HFFc6 (cell line): ENCODE data around the gene THSD7B. TPM values are rescaled to one million over a fixed set of nuclear protein-coding genes. Genes with fewer than 3 reads are reported as not detected.

Source experiments
- DNase-seq: peaks from one replicate; pipeline ENCODE4 v3.0.0-alpha.2; 2018
- H3K27ac Mint-ChIP-seq: 2 replicates; pipeline ENCODE4 v1.8.0; 2020; ENCODE audit warnings: mild to moderate bottlenecking, mixed read lengths
- H3K27me3 Mint-ChIP-seq: 2 replicates; pipeline ENCODE4 v1.8.0; 2021; ENCODE audit warnings: mild to moderate bottlenecking, moderate library complexity, mixed read lengths; ENCODE audit not compliant: insufficient read depth
- H3K36me3 Mint-ChIP-seq: 2 replicates; pipeline ENCODE4 v1.8.0; 2021; ENCODE audit warnings: low read depth, mixed read lengths
- H3K4me1 Mint-ChIP-seq: 2 replicates; pipeline ENCODE4 v1.8.0; 2020; ENCODE audit warnings: low read depth, mixed read lengths
- H3K4me3 Mint-ChIP-seq: 2 replicates; pipeline ENCODE4 v1.8.0; 2020; ENCODE audit warnings: mild to moderate bottlenecking, moderate library complexity, mixed read lengths
- H3K9me3 Mint-ChIP-seq: 2 replicates; pipeline ENCODE4 v1.8.0; 2020; ENCODE audit warnings: mild to moderate bottlenecking, mixed read lengths
- long read RNA-seq: library from polyadenylated mRNA; unstranded; transcript quantifications from one replicate; pipeline ENCODE4 v2.0.0, GENCODE V29; 2019
- total RNA-seq, 6 experiments: library from RNA; stranded (reverse); fragmentation: NEBNext Ultra II Directional; extraction: Animal tissue kit (Norgen Biotek cat#: 25700); gene quantifications; 2 replicates in 1 of 6; 3 replicates in 5 of 6; pipeline ENCODE4 v1.2.3, GENCODE V29; 2021
- TF ChIP-seq, protein P1 (sequence below): fragments of 200-600 bp; sonication (generic); IDR thresholded peaks from 2 replicates; pipeline ENCODE4 v1.5.0; 2021; ENCODE audit warnings: antibody characterized with exemption, mild to moderate bottlenecking

Gene THSD7B, protein sequence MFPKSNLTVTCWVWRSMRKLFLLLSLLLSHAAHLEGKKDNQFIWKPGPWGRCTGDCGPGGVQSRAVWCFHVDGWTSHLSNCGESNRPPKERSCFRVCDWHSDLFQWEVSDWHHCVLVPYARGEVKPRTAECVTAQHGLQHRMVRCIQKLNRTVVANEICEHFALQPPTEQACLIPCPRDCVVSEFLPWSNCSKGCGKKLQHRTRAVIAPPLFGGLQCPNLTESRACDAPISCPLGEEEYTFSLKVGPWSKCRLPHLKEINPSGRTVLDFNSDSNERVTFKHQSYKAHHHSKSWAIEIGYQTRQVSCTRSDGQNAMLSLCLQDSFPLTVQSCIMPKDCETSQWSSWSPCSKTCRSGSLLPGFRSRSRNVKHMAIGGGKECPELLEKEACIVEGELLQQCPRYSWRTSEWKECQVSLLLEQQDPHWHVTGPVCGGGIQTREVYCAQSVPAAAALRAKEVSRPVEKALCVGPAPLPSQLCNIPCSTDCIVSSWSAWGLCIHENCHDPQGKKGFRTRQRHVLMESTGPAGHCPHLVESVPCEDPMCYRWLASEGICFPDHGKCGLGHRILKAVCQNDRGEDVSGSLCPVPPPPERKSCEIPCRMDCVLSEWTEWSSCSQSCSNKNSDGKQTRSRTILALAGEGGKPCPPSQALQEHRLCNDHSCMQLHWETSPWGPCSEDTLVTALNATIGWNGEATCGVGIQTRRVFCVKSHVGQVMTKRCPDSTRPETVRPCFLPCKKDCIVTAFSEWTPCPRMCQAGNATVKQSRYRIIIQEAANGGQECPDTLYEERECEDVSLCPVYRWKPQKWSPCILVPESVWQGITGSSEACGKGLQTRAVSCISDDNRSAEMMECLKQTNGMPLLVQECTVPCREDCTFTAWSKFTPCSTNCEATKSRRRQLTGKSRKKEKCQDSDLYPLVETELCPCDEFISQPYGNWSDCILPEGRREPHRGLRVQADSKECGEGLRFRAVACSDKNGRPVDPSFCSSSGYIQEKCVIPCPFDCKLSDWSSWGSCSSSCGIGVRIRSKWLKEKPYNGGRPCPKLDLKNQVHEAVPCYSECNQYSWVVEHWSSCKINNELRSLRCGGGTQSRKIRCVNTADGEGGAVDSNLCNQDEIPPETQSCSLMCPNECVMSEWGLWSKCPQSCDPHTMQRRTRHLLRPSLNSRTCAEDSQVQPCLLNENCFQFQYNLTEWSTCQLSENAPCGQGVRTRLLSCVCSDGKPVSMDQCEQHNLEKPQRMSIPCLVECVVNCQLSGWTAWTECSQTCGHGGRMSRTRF (N-terminal part only)
- under 1 TPM in 4 of 6 experiments, not detected in 2; 0.10 to 0.25 (median 0.22) TPM for total RNA-seq
- long read RNA-seq: 0 reads

DNA sequence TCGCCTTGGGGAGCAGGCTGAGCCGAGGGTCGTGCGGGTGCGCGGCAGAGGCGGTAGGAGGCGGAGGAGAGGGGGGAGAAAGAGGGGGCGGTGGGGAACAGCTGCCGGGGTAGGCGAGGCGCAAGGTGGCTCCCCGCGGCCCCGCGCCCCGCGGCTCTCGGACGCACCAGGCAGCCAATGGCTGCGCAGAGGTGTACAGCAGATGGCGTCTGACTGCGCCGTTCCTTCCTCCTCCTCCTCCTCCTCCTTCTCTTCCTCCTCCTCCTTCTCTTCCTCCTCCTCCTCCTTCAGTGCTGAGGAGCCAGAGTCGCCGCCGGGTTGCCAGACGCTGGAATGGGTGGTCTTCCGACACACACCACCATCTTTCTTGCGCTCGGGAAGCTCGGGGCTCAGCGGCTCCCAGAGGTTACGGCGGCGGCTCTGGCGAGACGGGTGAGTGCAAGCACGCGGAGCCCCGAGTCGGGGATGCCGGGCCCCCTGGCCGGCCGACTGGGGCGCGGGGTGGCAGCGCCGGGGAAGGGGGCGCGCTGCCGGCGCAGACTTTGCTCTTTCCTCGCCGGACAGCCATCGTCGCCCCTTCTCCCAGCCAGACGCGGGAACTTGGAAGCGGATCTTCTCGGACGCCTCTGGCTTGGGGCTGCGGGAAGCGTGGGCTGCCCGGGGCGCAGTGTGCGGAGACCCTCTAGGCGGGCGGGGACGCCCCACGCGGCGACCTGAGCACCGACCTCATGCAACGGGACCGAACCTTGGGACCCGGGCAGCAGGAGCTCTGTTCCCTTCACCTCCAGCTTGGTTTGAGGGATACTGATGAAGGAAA lies at the start of gene THSD7B:
Gene THSD7B, plus strand, starts transcription at position 290 of the 817 bp plus-strand sequence. CDS start 116,634 bp downstream, outside the sequence.
- peaks cover 10% of the 10 kb centered on the region for H3K9me3 Mint-ChIP-seq
- DNase-seq: no peak
- H3K27me3 Mint-ChIP-seq: peaks cover 4% of the 10 kb centered on the region
- H3K36me3 Mint-ChIP-seq: no peaks in the 10 kb centered on the region
- H3K4me1 Mint-ChIP-seq: no peaks in the 10 kb centered on the region
- TF ChIP-seq, protein P1, sequence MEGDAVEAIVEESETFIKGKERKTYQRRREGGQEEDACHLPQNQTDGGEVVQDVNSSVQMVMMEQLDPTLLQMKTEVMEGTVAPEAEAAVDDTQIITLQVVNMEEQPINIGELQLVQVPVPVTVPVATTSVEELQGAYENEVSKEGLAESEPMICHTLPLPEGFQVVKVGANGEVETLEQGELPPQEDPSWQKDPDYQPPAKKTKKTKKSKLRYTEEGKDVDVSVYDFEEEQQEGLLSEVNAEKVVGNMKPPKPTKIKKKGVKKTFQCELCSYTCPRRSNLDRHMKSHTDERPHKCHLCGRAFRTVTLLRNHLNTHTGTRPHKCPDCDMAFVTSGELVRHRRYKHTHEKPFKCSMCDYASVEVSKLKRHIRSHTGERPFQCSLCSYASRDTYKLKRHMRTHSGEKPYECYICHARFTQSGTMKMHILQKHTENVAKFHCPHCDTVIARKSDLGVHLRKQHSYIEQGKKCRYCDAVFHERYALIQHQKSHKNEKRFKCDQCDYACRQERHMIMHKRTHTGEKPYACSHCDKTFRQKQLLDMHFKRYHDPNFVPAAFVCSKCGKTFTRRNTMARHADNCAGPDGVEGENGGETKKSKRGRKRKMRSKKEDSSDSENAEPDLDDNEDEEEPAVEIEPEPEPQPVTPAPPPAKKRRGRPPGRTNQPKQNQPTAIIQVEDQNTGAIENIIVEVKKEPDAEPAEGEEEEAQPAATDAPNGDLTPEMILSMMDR: no peak
- H3K27ac Mint-ChIP-seq: no peak within 1 kb of the TSS
- H3K4me3 Mint-ChIP-seq: no peak within 1 kb of the TSS

DNA sequence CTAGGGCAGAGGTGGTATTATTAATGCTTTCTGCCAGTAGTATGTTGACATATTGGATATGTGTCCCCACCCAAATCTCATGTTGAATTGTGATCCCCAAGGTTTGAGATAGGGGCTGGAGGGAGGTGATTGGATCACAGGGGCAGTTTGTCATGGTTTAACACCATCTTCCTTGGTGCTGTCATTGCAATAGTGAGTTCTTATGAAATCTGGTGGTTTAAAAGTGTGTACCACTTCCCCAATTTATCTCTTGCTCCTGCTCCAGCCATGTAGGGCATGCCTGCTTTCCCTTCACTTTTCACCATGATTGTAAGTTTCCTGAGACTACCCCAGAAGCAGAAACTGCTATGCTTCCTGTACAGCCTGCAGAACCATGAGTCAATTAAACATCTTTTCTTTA lies 47.1 kb upstream of the THSD7B start:
- H3K4me3 Mint-ChIP-seq: no peak overlapping the region
- H3K4me1 Mint-ChIP-seq: no peaks in the 10 kb centered on the region
- no peak for DNase-seq
- no peaks in the 10 kb centered on the region for H3K36me3 Mint-ChIP-seq
- TF ChIP-seq, protein P1: no peak
- peaks cover 35% of the 10 kb centered on the region for H3K9me3 Mint-ChIP-seq
- 0 out of 2 replicates have a peak, but pooled peaks cover 2% of the 10 kb centered on the region for H3K27me3 Mint-ChIP-seq
- H3K27ac Mint-ChIP-seq: no peak overlapping the region

DNA sequence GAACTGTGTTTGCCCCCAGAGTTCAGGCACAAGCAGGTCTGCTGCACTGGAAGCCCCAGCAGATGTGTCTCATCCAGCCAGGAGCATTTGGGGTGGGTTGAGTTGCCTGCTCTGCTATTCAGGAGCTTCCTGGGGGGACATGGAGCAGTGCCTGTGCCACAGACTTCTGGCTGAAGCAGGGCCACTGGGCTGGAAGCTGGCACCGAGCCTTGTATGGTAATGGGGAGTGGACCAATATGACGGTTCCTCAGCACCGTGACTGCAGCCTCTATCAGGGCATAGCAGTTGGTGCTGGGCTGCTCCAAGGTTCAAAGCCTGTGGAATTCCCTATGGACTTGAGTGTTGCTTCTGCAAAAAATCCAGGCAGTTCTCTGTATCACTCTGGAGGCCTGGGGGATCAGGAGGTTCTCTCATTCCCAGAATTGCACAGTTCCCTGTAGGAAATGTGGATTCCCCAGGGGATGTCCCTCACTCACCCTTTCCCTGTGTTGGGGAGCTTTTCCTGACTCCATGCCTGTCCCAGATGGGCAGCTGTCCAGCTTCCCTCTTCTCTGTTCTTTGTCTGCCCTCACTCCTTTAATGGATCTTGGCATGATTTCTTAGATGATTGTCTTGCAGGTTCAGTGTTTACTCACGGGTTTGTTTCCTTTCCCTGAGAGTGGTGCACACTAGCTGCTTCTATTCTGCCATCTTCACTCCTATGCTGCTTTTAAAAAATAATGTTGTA lies 37.2 kb upstream of the THSD7B start:
- H3K36me3 Mint-ChIP-seq: no peaks in the 10 kb centered on the region
- DNase-seq: no peak
- no peaks in the 10 kb centered on the region for H3K4me1 Mint-ChIP-seq
- no peak overlapping the region for H3K27ac Mint-ChIP-seq
- peaks cover 57% of the 10 kb centered on the region for H3K9me3 Mint-ChIP-seq
- H3K27me3 Mint-ChIP-seq: no peaks in the 10 kb centered on the region
- TF ChIP-seq, protein P1: no peak
- no peak overlapping the region for H3K4me3 Mint-ChIP-seq

DNA sequence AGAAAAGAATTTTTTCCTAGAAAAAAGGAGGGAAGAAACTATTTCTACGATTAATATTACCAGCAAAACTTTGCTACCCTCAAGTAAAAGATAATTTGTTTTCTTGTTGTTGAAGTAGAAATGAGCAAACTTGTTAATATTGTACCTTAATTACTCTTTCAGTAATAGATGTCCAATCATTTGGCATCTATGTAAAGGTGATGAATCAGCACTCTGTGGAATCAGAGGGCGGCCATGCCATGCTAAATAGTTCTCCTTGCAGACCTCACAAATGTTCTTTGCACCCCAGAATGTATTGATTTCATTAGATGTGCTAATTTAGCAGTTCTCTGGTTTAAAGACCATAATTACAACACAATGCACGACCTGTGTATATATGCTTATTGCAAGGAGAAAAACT lies 29.1 kb upstream of the THSD7B start:
- no peak overlapping the region for H3K27ac Mint-ChIP-seq
- no peak overlapping the region for H3K4me3 Mint-ChIP-seq
- no peak for DNase-seq
- no peaks in the 10 kb centered on the region for H3K27me3 Mint-ChIP-seq
- H3K9me3 Mint-ChIP-seq: peaks cover 27% of the 10 kb centered on the region
- H3K4me1 Mint-ChIP-seq: no peaks in the 10 kb centered on the region
- no peaks in the 10 kb centered on the region for H3K36me3 Mint-ChIP-seq
- TF ChIP-seq, protein P1: no peak
